ENCODE results near the gene MARCHF7.
A peak's percentile ranks its signal among the peaks of the same experiment; 100 is the strongest.
"Not testable (repeated sequence)": the region's sequence is repeated elsewhere in the genome, so short reads cannot be mapped to it uniquely, and the experiment has no call there.

The MARCHF7 gene

DNA sequence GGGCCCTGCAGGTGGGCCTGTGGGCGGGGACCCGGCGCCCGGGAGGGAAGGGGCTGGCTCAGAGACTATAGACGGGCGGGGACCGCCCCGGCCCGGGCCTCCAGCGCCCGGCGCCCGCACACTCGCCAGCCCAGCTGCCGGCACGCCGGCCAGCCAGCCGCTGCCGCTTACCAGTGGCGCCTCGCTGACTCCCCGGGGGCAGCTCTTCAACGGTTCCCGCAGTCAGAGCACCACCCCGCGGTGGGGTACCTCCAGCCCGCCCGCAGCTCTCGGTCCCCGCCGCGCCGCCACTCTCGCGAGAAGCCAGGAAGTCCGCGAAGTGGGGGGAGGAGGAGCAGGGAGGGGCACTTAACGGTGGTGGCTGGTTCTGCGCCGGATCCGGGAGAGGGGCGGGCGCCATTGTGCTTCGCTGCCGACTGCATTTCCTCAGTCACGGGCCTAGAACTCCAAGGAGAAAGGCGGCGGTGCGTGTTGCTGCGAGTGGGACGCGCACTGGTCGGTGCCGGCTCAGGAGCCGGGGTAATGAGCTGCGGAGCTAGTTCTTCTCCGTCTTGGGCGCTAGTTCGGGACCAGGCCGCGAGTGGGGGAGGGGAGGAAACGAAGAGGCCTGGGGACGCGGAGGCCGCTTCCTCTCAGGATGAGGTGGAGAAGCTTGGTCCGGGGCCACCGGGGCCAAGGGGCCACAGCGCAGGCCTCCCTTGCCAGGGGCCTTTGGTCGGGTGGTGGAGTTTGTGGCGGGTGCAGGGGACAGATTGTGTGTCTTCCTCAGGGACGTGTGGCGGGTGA, at the start of gene MARCHF7:
TSS of gene MARCHF7 (plus strand) at position 364 of the 786 bp plus-strand sequence. CDS start 16,517 bp downstream, outside the sequence.
- peak; percentile 95 for DNase-seq (ENCODE audit: low spot score)

DNA sequence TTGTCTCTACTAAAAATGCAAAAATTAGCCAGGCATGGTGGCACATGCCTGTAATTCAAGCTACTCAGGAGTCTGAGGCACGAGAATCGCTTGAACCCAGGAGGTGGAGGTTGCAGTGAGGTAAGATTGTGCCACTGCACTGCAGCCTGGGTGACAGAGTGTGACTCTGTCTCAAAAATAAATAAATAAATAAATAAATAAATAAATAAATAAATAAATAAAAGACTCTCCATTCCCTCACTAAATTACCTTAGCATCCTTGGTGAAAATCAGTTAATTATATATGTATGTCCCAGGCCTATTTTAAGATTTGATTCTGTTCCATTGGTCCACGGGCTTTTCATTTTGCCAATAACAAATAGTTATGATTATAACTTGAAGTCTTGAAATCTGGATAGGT, 44.9 kb upstream of the MARCHF7 start:
- DNase-seq (ENCODE audit: low spot score): not testable (repeated sequence)

GRCh38 chr2:159671047-159671446, 41.3 kb upstream of the MARCHF7 start:
- DNase-seq (ENCODE audit: low spot score): no peak

GRCh38 chr2:159677654-159678053, 34.7 kb upstream of the MARCHF7 start:
- DNase-seq (ENCODE audit: low spot score): no peak

DNA sequence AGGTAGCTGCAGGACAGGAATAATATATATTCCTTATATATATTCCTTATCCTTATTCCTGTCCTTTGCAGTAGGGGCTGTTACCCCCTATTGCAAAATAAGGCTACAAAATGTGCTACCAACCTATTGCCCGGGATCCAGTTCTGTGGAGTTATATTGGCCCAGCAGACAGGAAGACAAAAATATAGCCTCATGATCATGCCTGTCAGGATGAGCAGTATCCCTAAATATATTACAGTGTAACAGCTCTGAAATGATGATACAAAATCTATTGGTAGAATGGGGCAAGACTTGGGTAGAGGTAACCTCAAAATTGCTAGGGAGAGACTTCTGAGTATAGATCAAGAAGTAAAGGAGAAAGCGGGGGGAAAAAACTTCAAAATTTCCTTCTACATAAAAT, 31.6 kb upstream of the MARCHF7 start:
- DNase-seq (ENCODE audit: low spot score): no peak

DNA sequence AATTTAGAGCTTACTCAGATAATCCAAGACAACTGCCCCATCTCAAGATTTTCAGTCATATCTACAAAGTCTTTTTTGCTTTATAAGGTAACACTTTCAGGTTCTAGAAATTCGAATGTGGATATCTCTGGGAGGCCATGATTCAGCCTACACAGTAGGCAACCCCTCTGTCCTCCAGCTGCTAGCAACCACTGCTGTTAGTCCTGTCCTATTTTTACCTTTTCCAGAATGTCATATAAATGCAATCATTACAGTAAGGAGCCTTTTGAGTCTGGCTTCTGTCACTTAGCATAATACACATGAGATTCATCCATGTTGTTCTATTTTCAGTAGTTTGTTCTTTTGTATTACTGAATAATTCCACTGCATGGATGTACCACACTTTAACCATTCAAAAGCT, 28.5 kb upstream of the MARCHF7 start:
- no peak for DNase-seq (ENCODE audit: low spot score)

GRCh38 chr2:159684796-159685195, 27.5 kb upstream of the MARCHF7 start:
- no peak for DNase-seq (ENCODE audit: low spot score)

DNA sequence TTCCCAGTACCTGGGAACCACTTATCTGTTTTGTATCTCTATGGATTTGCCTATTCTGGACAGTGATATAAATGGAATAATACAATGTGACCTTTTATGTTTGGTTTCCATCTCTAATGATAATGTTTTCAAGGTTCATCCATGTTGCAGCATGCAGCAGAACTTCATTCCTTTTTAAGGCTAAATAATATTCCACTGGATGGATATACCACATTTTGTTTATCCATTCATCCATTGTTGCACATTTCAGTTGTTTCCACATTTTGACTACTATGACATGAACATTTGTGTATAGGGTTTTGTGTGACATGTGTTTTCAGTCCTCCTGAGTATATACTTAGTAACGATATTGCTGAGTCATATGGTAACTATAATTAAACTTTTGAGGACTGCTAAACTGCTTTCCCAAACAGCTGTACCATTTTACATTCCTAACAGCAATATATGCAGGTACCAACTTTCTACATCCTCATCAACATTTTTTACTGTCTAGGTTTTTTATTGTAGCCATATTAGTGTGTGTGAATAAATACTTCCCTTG, 17.7 kb upstream of the MARCHF7 start:
- no peak for DNase-seq (ENCODE audit: low spot score)

- no peak for DNase-seq (ENCODE audit: low spot score)
Measured at GRCh38 chr2:159695795-159696448, 16.4 kb upstream of the MARCHF7 start.

DNA sequence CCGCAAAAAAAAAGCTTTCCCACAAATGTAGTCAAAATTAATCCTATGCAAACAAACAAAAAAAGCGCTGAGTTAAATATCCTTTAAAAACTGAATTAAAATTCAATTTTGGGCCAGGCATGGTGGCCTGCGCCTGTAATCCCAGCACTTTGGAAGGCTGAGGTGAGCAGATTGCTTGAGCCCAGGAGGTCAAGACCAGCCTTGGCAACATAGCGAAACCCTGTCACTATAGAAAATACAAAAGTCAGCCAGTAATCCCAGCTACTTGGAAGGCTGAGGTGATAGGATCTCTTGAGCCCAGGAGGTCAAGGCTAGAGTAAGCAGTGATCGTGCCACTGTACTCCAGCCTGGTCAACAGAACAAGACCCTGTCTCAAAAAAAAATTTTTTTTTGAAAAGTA, 8.8 kb upstream of the MARCHF7 start:
- no peak for DNase-seq (ENCODE audit: low spot score)

DNA sequence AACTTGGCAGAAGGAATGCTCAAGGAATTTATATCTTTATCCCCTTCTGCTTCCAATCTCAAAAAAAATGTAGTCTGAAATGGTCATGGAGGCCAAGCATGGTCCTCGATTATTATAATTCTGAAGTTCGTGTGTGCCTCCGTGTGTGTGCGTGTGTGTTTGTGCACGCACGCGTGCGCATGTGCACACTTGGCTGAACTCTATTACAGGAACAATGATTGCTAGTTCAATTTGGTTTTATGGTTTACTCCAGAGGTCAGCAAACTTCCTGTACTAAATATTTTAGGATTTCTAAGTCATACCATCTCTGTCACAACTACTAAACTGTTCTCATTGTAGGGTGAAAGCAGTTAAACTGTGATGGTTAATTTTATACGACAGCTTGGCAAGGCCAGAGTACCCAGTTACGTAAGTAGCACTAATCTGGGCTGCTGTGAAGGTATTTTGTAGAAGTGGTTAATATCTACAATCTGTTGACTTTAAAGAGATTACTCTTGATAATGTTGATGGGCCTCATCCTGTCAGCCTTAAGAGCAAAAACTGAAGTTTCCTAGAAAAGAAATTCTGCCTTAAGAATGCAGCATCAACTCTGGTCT, 5.8 kb upstream of the MARCHF7 start:
- DNase-seq (ENCODE audit: low spot score): no peak

DNA sequence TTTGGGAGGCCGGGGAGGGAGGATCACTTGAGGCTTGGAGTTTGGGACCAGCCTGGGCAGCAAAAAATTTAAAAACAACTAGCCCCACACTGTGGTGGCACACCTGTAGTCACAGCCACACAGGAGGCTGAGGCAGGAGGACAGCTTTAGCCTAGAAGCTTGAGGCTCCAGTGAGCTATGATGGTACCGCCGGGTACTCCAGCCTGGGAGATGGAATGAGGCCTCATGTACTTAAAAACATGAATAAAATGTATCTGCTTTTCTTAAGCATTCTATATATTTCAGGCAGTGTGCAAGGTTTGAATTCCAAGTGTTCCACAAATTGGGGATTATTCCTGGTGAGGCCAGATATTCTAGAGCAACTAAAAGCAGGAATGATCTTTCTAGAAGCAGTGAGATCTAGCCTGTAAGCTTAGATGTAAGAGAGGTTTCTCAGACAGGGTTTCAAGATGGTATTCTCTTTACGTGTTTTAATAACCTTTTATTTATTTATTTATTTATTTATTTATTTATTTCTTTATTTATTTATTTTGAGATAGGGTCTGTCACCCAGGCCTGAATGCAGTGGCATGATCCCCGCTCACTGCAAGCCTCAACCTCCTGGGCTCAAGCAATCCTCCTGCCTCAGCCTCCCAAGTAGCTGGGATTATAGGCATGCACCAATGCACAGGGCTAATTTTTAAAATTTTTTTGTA, 4.1 kb upstream of the MARCHF7 start:
- no peak for DNase-seq (ENCODE audit: low spot score)

- no peak for DNase-seq (ENCODE audit: low spot score)
Measured at GRCh38 chr2:159710601-159711180, 1.6 kb upstream of the MARCHF7 start.

GRCh38 chr2:159711562-159712142, 654 bp upstream of the MARCHF7 start:
- DNase-seq (ENCODE audit: low spot score): no peak

GRCh38 chr2:159712929-159713420, 669 bp downstream of the MARCHF7 start:
- peak; percentile 42 for DNase-seq (ENCODE audit: low spot score)

- peak; percentile 7 for DNase-seq (ENCODE audit: low spot score)
Measured at GRCh38 chr2:159713631-159714246, 1.4 kb downstream of the MARCHF7 start.

GRCh38 chr2:159714247-159714930, 2.1 kb downstream of the MARCHF7 start:
- DNase-seq (ENCODE audit: low spot score): no peak

- DNase-seq (ENCODE audit: low spot score): no peak
Measured at GRCh38 chr2:159715451-159715850, 3.1 kb downstream of the MARCHF7 start.

- DNase-seq (ENCODE audit: low spot score): not testable (repeated sequence)
Measured at GRCh38 chr2:159716409-159716808, 4.1 kb downstream of the MARCHF7 start.

- no peak for DNase-seq (ENCODE audit: low spot score)
Measured at GRCh38 chr2:159716857-159717256, 4.6 kb downstream of the MARCHF7 start.
